ENCODE results near the gene ATP8B3. TPM values are rescaled to one million over a fixed set of nuclear protein-coding genes. Genes with fewer than 3 reads are reported as not detected.

The ATP8B3 gene
- total RNA-seq, 1 donor from 2014 or later = 3.0 TPM

GRCh38 chr19:1857648-1858326, 45.7 kb upstream of the ATP8B3 start:
- no peaks in the 10 kb centered on the region for H3K27me3 ChIP-seq (ENCODE audit: insufficient read depth, low read length)
- H3K4me1 ChIP-seq (ENCODE audit: insufficient read depth, low read length) = peaks cover 54% of the 10 kb centered on the region
- peak overlapping the region; percentile 14 for H3K9ac ChIP-seq (ENCODE audit: low read length)
- H2AFZ ChIP-seq (ENCODE audit: low read depth, low read length) = no peak overlapping the region
- FAIRE-seq = no peak
- peaks cover 98% of the 10 kb centered on the region for H3K79me2 ChIP-seq (ENCODE audit: insufficient read depth, low read length)
- H3K9me3 ChIP-seq (ENCODE audit: insufficient read depth, low read depth, low read length) = no peaks in the 10 kb centered on the region
- peak overlapping the region; percentile 81 for H3K4me2 ChIP-seq (ENCODE audit: low read length)
- peaks cover 14% of the 10 kb centered on the region for H3K4me1 Mint-ChIP-seq (ENCODE audit: low read depth, unreplicated experiment)
- no peaks in the 10 kb centered on the region for H3K36me3 Mint-ChIP-seq (ENCODE audit: low read depth, unreplicated experiment)
- peaks cover 89% of the 10 kb centered on the region for H4K20me1 ChIP-seq (ENCODE audit: insufficient read depth, low read length)
- H3K9me3 Mint-ChIP-seq (ENCODE audit: unreplicated experiment) = no peaks in the 10 kb centered on the region
- H3K36me3 ChIP-seq (ENCODE audit: insufficient read depth, low read length) = no peaks in the 10 kb centered on the region
- no peak for DNase-seq (ENCODE audit: low read depth)
- peak overlapping the region; percentile 40 for H3K4me3 Mint-ChIP-seq (ENCODE audit: unreplicated experiment)
- peak overlapping the region; percentile 26 for H3K27ac ChIP-seq (ENCODE audit: low read depth, low read length)
- peak overlapping the region; percentile 66 for H3K27ac Mint-ChIP-seq (ENCODE audit: unreplicated experiment)
- H3K27me3 Mint-ChIP-seq (ENCODE audit: low read depth, unreplicated experiment) = no peaks in the 10 kb centered on the region
- TF ChIP-seq CTCF (IDR thresholded peaks at IDR 0.05; ENCODE audit: insufficient read depth, low read depth, low read length) = no peak
- TF ChIP-seq EZH2 (IDR thresholded peaks at IDR 0.05; ENCODE audit: insufficient read depth, low read length) = no peak
- no peak overlapping the region for H3K4me3 ChIP-seq (ENCODE audit: insufficient read depth, low read depth, low read length)

- Histone ChIP-seq H3K4me3 (ENCODE audit: insufficient read depth, low read depth, low read length) (peak overlapping the region; percentile 20), H3K79me2 (ENCODE audit: insufficient read depth, low read length) (peaks cover 98% of the 10 kb centered on the region), H3K27ac (ENCODE audit: low read depth, low read length) (peak overlapping the region; percentile 26), H2AFZ (ENCODE audit: low read depth, low read length) (peak overlapping the region; percentile 2), H3K36me3 (ENCODE audit: insufficient read depth, low read length) (no peaks in the 10 kb centered on the region), H3K4me2 (ENCODE audit: low read length) (peak overlapping the region; percentile 81), H3K9me3 (ENCODE audit: insufficient read depth, low read depth, low read length) (no peaks in the 10 kb centered on the region), H4K20me1 (ENCODE audit: insufficient read depth, low read length) (peaks cover 89% of the 10 kb centered on the region), H3K9ac (ENCODE audit: low read length) (peak overlapping the region; percentile 14), H3K27me3 (ENCODE audit: insufficient read depth, low read length) (no peaks in the 10 kb centered on the region), H3K4me1 (ENCODE audit: insufficient read depth, low read length) (peaks cover 54% of the 10 kb centered on the region)
- no peak for TF ChIP-seq CTCF (IDR thresholded peaks at IDR 0.05; ENCODE audit: insufficient read depth, low read depth, low read length)
- no peak for TF ChIP-seq EZH2 (IDR thresholded peaks at IDR 0.05; ENCODE audit: insufficient read depth, low read length)
- DNase-seq (ENCODE audit: low read depth) = peak; percentile 54
- FAIRE-seq = no peak
- Mint-ChIP-seq H3K9me3 (ENCODE audit: unreplicated experiment) (no peaks in the 10 kb centered on the region), H3K27ac (ENCODE audit: unreplicated experiment) (no peak overlapping the region), H3K4me1 (ENCODE audit: low read depth, unreplicated experiment) (peaks cover 14% of the 10 kb centered on the region), H3K4me3 (ENCODE audit: unreplicated experiment) (no peak overlapping the region), H3K36me3 (ENCODE audit: low read depth, unreplicated experiment) (no peaks in the 10 kb centered on the region), H3K27me3 (ENCODE audit: low read depth, unreplicated experiment) (no peaks in the 10 kb centered on the region)
Measured at GRCh38 chr19:1856698-1857603, 44.9 kb upstream of the ATP8B3 start.
